ENCODE results near the gene GCNA.

GCNA gene

GRCh38 chrX:71533851-71534561, 44.2 kb upstream of the GCNA start:
- no peaks in the 10 kb centered on the region for H3K9me3 ChIP-seq (ENCODE audit: control insufficient read depth, low read length)
- TF ChIP-seq CTCF (IDR thresholded peaks at IDR 0.05) = no peak
- H3K4me1 ChIP-seq = no peaks in the 10 kb centered on the region
- H2AFZ ChIP-seq = peak overlapping the region; percentile 85
- H3K4me3 ChIP-seq (ENCODE audit: low read depth, low read length) = peak overlapping the region; percentile 83
- H3K9ac ChIP-seq = no peak overlapping the region
- H3K4me2 ChIP-seq (ENCODE audit: low read length) = peak overlapping the region; percentile 72
- peak overlapping the region; percentile 93 for H3K27ac ChIP-seq
- peaks cover 12% of the 10 kb centered on the region for H3K79me2 ChIP-seq
- H3K36me3 ChIP-seq (ENCODE audit: control insufficient read depth, insufficient read depth, low read length) = no peaks in the 10 kb centered on the region
- H3K27me3 ChIP-seq (ENCODE audit: control insufficient read depth, insufficient read depth, low read length) = no peaks in the 10 kb centered on the region

DNA sequence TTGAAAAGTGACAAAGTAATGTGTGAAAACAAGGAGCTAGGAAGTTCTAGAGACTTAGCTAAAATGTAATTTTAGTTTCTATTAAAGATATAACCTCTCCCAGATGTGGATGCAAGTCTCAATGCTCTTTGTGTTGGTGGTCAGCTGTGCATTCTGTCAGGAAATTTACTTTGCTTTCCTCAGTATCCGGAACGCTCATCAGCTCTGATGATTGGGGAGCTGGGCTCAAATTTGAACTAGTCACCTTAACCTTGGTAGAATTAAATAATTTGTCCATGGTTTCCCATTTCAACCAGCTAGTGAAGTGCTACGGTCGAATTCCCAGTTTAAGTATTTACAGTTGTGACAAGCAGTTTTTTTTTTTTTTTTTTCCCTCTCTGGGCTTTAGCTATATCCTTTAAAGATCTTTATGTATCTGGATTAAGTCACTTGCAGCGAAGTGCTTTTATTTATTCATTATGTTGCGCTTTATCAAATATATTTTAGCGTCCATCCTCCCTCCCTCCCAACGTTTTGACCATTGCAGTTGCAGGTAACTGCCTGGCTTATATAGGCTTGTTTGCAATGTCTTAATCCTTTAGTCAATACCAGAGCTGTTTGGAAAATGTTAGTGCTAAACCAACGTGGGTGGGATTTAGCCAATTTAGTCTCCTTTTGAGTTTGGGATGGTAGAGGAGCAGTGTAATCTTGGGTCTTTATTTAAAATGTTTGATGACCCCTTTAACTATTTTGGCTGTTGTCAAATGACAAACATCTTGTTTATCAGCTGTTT, 43.3 kb upstream of the GCNA start:
- Histone ChIP-seq H3K27me3 (ENCODE audit: control insufficient read depth, insufficient read depth, low read length) (no peaks in the 10 kb centered on the region), H3K4me3 (ENCODE audit: low read depth, low read length) (peak overlapping the region; percentile 83), H3K79me2 (peaks cover 18% of the 10 kb centered on the region), H3K36me3 (ENCODE audit: control insufficient read depth, insufficient read depth, low read length) (no peaks in the 10 kb centered on the region), H3K4me1 (no peaks in the 10 kb centered on the region), H3K4me2 (ENCODE audit: low read length) (peak overlapping the region; percentile 72), H3K27ac (no peak overlapping the region), H3K9ac (no peak overlapping the region), H3K9me3 (ENCODE audit: control insufficient read depth, low read length) (no peaks in the 10 kb centered on the region), H2AFZ (no peak overlapping the region)
- no peak for TF ChIP-seq CTCF (IDR thresholded peaks at IDR 0.05)

DNA sequence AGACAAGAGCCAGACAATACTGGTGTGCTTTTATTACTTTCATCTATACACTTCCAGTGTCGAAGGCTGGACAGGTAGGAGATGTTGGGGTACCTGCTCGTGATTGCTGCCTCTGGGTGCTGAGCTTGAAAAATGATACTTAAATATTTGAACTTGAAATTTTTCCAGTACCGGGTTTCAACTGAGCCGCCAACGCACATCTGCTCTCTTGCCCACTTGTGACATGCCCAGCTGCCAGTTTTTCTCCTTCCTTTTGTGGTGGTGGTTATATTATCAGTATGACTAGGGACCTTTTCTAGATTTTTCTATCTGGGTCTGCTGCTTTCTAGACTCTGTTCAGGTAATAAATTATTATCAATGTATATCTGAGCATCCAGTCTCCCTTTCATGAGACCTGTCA, 42.0 kb upstream of the GCNA start:
- no peaks in the 10 kb centered on the region for H3K27me3 ChIP-seq (ENCODE audit: control insufficient read depth, insufficient read depth, low read length)
- no peak overlapping the region for H2AFZ ChIP-seq
- H3K4me1 ChIP-seq = no peaks in the 10 kb centered on the region
- H3K36me3 ChIP-seq (ENCODE audit: control insufficient read depth, insufficient read depth, low read length) = no peaks in the 10 kb centered on the region
- no peak overlapping the region for H3K4me3 ChIP-seq (ENCODE audit: low read depth, low read length)
- no peak overlapping the region for H3K27ac ChIP-seq
- H3K9me3 ChIP-seq (ENCODE audit: control insufficient read depth, low read length) = no peaks in the 10 kb centered on the region
- H3K4me2 ChIP-seq (ENCODE audit: low read length) = no peak overlapping the region
- no peak overlapping the region for H3K9ac ChIP-seq
- H3K79me2 ChIP-seq = peaks cover 23% of the 10 kb centered on the region
- no peak for TF ChIP-seq CTCF (IDR thresholded peaks at IDR 0.05)

GRCh38 chrX:71537743-71538142, 40.5 kb upstream of the GCNA start:
- no peak for TF ChIP-seq CTCF (IDR thresholded peaks at IDR 0.05)
- Histone ChIP-seq H3K27ac (no peak overlapping the region), H3K4me2 (ENCODE audit: low read length) (no peak overlapping the region), H3K36me3 (ENCODE audit: control insufficient read depth, insufficient read depth, low read length) (no peaks in the 10 kb centered on the region), H3K9me3 (ENCODE audit: control insufficient read depth, low read length) (no peaks in the 10 kb centered on the region), H3K27me3 (ENCODE audit: control insufficient read depth, insufficient read depth, low read length) (no peaks in the 10 kb centered on the region), H3K9ac (no peak overlapping the region), H3K79me2 (peaks cover 26% of the 10 kb centered on the region), H2AFZ (no peak overlapping the region), H3K4me3 (ENCODE audit: low read depth, low read length) (no peak overlapping the region), H3K4me1 (no peaks in the 10 kb centered on the region)
